RKO (cell line): ENCODE measurements around the gene KIF3C.
"Not testable (repeated sequence)": the region's sequence is repeated elsewhere in the genome, so short reads cannot be mapped to it uniquely, and the experiment has no call there.

Source experiments
- DNase-seq: peaks from one replicate; pipeline ENCODE4 v3.0.0-alpha.2; 2016; ENCODE audit warnings: low spot score

KIF3C gene

GRCh38 chr2:25915944-25916772 is 66.1 kb downstream of the KIF3C start:
- DNase-seq: not testable (repeated sequence)

- DNase-seq: not testable (repeated sequence)
Observed at GRCh38 chr2:25915411-25915810, 66.9 kb downstream of the KIF3C start.

GRCh38 chr2:25913696-25913973 is 68.7 kb downstream of the KIF3C start:
- DNase-seq: not testable (repeated sequence)

- DNase-seq: no peak
Observed at GRCh38 chr2:25912851-25913695, 69.2 kb downstream of the KIF3C start.

GRCh38 chr2:25909574-25909973 is 72.7 kb downstream of the KIF3C start:
- DNase-seq: not testable (repeated sequence)

GRCh38 chr2:25905126-25905525 is 77.2 kb downstream of the KIF3C start:
- DNase-seq: no peak

- peak; percentile 20 for DNase-seq
Observed at GRCh38 chr2:25903216-25903776, 79.0 kb downstream of the KIF3C start.

GRCh38 chr2:25899404-25899970 is 82.8 kb downstream of the KIF3C start:
- DNase-seq: no peak

- DNase-seq: no peak
Observed at GRCh38 chr2:25897506-25897905, 84.8 kb downstream of the KIF3C start.

- DNase-seq: not testable (repeated sequence)
Observed at GRCh38 chr2:25896308-25896707, 86.0 kb downstream of the KIF3C start.

GRCh38 chr2:25895610-25896009 is 86.7 kb downstream of the KIF3C start:
- DNase-seq: no peak

- DNase-seq: no peak
Observed at GRCh38 chr2:25895018-25895417, 87.3 kb downstream of the KIF3C start.

- no peak for DNase-seq
Observed at GRCh38 chr2:25894135-25894830, 88.0 kb downstream of the KIF3C start.

- no peak for DNase-seq
Observed at GRCh38 chr2:25891672-25892071, 90.6 kb downstream of the KIF3C start.

GRCh38 chr2:25887624-25888242 is 94.6 kb downstream of the KIF3C start:
- no peak for DNase-seq

- DNase-seq: peak; percentile 73
Observed at GRCh38 chr2:25885933-25886332, 96.4 kb downstream of the KIF3C start.

- no peak for DNase-seq
Observed at GRCh38 chr2:25881764-25882163, 100.5 kb downstream of the KIF3C start.

- DNase-seq: peak; percentile 79
Observed at GRCh38 chr2:25879133-25879730, 103.1 kb downstream of the KIF3C start.

- peak; percentile 98 for DNase-seq
Observed at GRCh38 chr2:25878361-25879132, 103.8 kb downstream of the KIF3C start, which contains the start of gene ASXL2. Gene ASXL2 (minus strand): TSS chr2:25878487. CDS start chr2:25878222, 265 bp downstream.
